Suprapubic skin (tissue), 3 donors: ENCODE data around the gene STPG2.

Experiments used
- POLR2A ChIP-seq, 2 donors: fragments of 450-650 bp; IDR thresholded peaks; one replicate each; pipeline ENCODE4 v1.6.1; 2017; ENCODE audit warnings: antibody characterized with exemption in 2 of 2, mild to moderate bottlenecking in 2 of 2, moderate library complexity in 2 of 2
- TF ChIP-seq, protein P1 (sequence below), 2 donors: fragments of 200-600 bp in 1 of 2; fragments of 450-650 bp in 1 of 2; sonication (generic) in 1 of 2; IDR thresholded peaks; one replicate each; pipeline ENCODE4 v1.5.1; 2016 to 2019; ENCODE audit warnings: antibody characterized with exemption in 2 of 2, mild to moderate bottlenecking in 1 of 2, moderate library complexity in 1 of 2

DNA sequence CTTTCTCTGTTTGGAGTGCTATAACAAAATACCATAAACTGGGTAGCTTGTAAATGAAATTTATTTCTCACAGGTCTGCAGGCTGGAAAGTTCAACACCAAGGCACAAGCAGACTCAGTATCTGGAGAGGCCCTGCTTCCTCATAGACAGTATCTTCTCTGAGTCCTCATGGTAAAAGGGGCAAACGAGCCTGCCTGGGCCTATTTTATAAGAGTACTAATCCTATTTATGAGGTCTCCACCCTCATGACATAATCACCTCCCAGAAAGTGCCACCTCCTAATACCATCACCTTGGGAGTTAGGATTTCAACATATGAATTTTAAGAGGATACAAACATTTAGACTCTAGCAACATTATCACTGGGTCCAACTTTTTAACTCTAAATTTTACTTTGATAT lies 200.3 kb downstream of the STPG2 start:
- TF ChIP-seq POLR2A (IDR thresholded peaks at IDR 0.05) = no peak
- TF ChIP-seq, protein P1, sequence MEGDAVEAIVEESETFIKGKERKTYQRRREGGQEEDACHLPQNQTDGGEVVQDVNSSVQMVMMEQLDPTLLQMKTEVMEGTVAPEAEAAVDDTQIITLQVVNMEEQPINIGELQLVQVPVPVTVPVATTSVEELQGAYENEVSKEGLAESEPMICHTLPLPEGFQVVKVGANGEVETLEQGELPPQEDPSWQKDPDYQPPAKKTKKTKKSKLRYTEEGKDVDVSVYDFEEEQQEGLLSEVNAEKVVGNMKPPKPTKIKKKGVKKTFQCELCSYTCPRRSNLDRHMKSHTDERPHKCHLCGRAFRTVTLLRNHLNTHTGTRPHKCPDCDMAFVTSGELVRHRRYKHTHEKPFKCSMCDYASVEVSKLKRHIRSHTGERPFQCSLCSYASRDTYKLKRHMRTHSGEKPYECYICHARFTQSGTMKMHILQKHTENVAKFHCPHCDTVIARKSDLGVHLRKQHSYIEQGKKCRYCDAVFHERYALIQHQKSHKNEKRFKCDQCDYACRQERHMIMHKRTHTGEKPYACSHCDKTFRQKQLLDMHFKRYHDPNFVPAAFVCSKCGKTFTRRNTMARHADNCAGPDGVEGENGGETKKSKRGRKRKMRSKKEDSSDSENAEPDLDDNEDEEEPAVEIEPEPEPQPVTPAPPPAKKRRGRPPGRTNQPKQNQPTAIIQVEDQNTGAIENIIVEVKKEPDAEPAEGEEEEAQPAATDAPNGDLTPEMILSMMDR (IDR thresholded peaks at IDR 0.05) = no peak
